Measurements from ENCODE around the gene PACRG.

DNA sequence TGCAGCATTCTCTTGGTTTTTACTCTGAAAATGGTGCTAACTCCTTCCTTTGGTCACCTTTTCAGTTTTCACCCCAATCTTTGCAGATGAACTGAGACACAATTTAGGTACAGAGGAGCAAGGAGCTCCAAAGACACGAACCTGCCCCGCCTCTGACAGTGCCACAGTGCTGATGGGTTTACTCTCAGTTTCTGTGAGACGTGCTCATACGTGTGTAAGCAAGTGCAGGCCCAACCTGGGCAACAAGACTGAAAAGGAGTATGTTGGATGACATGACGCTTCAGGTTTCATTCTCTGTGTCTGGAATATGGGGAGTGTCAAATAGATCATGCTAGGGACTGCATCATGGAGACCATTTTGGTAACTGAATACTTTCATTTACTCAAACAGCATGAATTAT lies 352.5 kb downstream of the PACRG start:
- TF ChIP-seq, protein P1, sequence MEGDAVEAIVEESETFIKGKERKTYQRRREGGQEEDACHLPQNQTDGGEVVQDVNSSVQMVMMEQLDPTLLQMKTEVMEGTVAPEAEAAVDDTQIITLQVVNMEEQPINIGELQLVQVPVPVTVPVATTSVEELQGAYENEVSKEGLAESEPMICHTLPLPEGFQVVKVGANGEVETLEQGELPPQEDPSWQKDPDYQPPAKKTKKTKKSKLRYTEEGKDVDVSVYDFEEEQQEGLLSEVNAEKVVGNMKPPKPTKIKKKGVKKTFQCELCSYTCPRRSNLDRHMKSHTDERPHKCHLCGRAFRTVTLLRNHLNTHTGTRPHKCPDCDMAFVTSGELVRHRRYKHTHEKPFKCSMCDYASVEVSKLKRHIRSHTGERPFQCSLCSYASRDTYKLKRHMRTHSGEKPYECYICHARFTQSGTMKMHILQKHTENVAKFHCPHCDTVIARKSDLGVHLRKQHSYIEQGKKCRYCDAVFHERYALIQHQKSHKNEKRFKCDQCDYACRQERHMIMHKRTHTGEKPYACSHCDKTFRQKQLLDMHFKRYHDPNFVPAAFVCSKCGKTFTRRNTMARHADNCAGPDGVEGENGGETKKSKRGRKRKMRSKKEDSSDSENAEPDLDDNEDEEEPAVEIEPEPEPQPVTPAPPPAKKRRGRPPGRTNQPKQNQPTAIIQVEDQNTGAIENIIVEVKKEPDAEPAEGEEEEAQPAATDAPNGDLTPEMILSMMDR (IDR thresholded peaks at IDR 0.05; ENCODE audit: low read depth, low read length, missing input control), result no peak
- TF ChIP-seq ATF3 (IDR thresholded peaks at IDR 0.05), result no peak
- no peak for TF ChIP-seq MAX (IDR thresholded peaks at IDR 0.05)
- TF ChIP-seq REST (IDR thresholded peaks at IDR 0.05), result no peak
- no peak for TF ChIP-seq RAD21 (IDR thresholded peaks at IDR 0.05)
- TF ChIP-seq TAF1 (conservative IDR thresholded peaks at IDR 0.05), result no peak
- TF ChIP-seq RXRA (IDR thresholded peaks at IDR 0.05), result no peak
- TF ChIP-seq YY1 (IDR thresholded peaks at IDR 0.05), result no peak
- TF ChIP-seq GABPA (IDR thresholded peaks at IDR 0.05 in 1 of 2, conservative IDR thresholded peaks at IDR 0.05 in 1 of 2), result no peak
- no peak for TF ChIP-seq FOXA1 (IDR thresholded peaks at IDR 0.05)
- TF ChIP-seq SP1 (IDR thresholded peaks at IDR 0.05), result no peak
